Dermis lymphatic vessel endothelial cell (primary cell): ENCODE data around the gene DCAF7. TPM values are rescaled to one million over a fixed set of nuclear protein-coding genes. Genes with fewer than 3 reads are reported as not detected.

Experiments used
- total RNA-seq: library from RNA; depleted of rRNA; stranded (reverse); fragments of >200 nt; gene quantifications from 2 replicates; pipeline ENCODE4 v1.2.1, GENCODE V29; 2014

DCAF7 gene
- 29.9 and 33.1 TPM in 2 replicates for total RNA-seq

GRCh38 chr17:63549946-63550816, at the start of gene DCAF7:
TSS of gene DCAF7 (plus strand) at chr17:63550477. CDS start at chr17:63550678, 201 bp downstream.

GRCh38 chr17:63523253-63523855, 26.9 kb upstream of the DCAF7 start, which contains the start of gene KCNH6:
TSS of gene KCNH6 (plus strand) at chr17:63523358. CDS start at chr17:63523414, 56 bp downstream.

GRCh38 chr17:63600569-63601438, 50.5 kb downstream of the DCAF7 start, which contains the start of gene TACO1:
TSS of gene TACO1 (plus strand) at chr17:63600895. CDS start at chr17:63601084, 189 bp downstream.

GRCh38 chr17:63621684-63622573, 71.7 kb downstream of the DCAF7 start, which contains the start of gene MAP3K3:
TSS of gene MAP3K3 (plus strand) at chr17:63622417. CDS start at chr17:63622760, 343 bp downstream.

Other genes with a start within 250 kb of the DCAF7 start
- 5.9 and 12.6 TPM in 2 replicates for gene CYB561, start 104.2 kb upstream of the DCAF7 start, total RNA-seq
- gene ACE, start 73.4 kb upstream of the DCAF7 start, total RNA-seq = 47.2 and 77.6 TPM in 2 replicates
- under 0.01 TPM in 1 of 2 replicates, not detected in the other for gene KCNH6, start 27.1 kb upstream of the DCAF7 start, total RNA-seq
- gene TACO1, start 50.4 kb downstream of the DCAF7 start, total RNA-seq = 11.3 and 14.5 TPM in 2 replicates
- 104 and 105 TPM in 2 replicates for gene MAP3K3, start 71.9 kb downstream of the DCAF7 start, total RNA-seq
- 19.3 and 28.1 TPM in 2 replicates for gene LIMD2, start 149.6 kb downstream of the DCAF7 start, total RNA-seq
- gene STRADA, start 191.3 kb downstream of the DCAF7 start, total RNA-seq = 22.4 and 26.8 TPM in 2 replicates
- 116 and 130 TPM in 2 replicates for gene CCDC47, start 223.1 kb downstream of the DCAF7 start, total RNA-seq
- gene DDX42, start 223.7 kb downstream of the DCAF7 start, total RNA-seq = 56.3 and 57.5 TPM in 2 replicates